HEK293 (cell line): ENCODE measurements around the gene CDK2AP2.

Experiments used
- CTCF ChIA-PET: fragments of 350-600 bp; formaldehyde crosslinking; extraction: SDS; loops from one replicate; lab custom pipeline; 2021; ENCODE audit warnings: antibody characterized with exemption; lab: Yijun Ruan, JAX
- POLR2A ChIA-PET: fragments of 300-600 bp; formaldehyde crosslinking; extraction: SDS; loops from one replicate; lab custom pipeline; 2020; ENCODE audit warnings: antibody characterized with exemption, inconsistent platforms; lab: Yijun Ruan, JAX
- H3K27ac ChIP-seq: fragments of 200-500 bp; sonication (Bioruptor generic); 2 replicates; pipeline ENCODE4 v1.5.1; 2014; ENCODE audit warnings: low read depth, low read length, control low read depth, inconsistent platforms; ENCODE audit errors: extremely low read depth
- H3K36me3 ChIP-seq, 2 experiments: fragments of 200-500 bp in 1 of 2; sonication (Bioruptor generic) in 1 of 2; 1 replicate in 1 of 2; 2 replicates in 1 of 2; pipeline ENCODE4 v1.5.1; 2014 to 2017; ENCODE audit warnings: inconsistent platforms in 2 of 2, low read length in 2 of 2; ENCODE audit not compliant: control insufficient read depth in 2 of 2, insufficient read depth in 1 of 2
- H3K4me1 ChIP-seq: fragments of 200-500 bp; sonication (Bioruptor generic); 2 replicates; pipeline ENCODE4 v1.5.1; 2014; ENCODE audit warnings: mild to moderate bottlenecking, low read length, inconsistent platforms; ENCODE audit not compliant: control insufficient read depth, insufficient read depth
- H3K4me3 ChIP-seq: 2 replicates; pipeline ENCODE4 v1.5.1; 2011; ENCODE audit warnings: low read depth, mild to moderate bottlenecking, control low read depth, low read length, moderate library complexity
- H3K9me3 ChIP-seq: fragments of 200-500 bp; sonication (Bioruptor generic); 2 replicates; pipeline ENCODE4 v1.5.1; 2014; ENCODE audit warnings: low read depth, low read length, inconsistent platforms; ENCODE audit not compliant: control insufficient read depth, insufficient read depth
- OVOL3 ChIP-seq: fragments of 450-650 bp; formaldehyde crosslinking; IDR thresholded peaks from 2 replicates; pipeline ENCODE4 v1.5.1; 2016; ENCODE audit warnings: missing biosample characterization, missing genetic modification characterization
- ZBTB11 ChIP-seq: fragments of 450-650 bp; formaldehyde crosslinking; conservative IDR thresholded peaks from 2 replicates; pipeline ENCODE4 v1.5.1; 2016; ENCODE audit warnings: low read depth, missing biosample characterization, missing genetic modification characterization
- ZIC2 ChIP-seq: fragments of 450-650 bp; formaldehyde crosslinking; IDR thresholded peaks from 2 replicates; pipeline ENCODE4 v1.5.1; 2016; ENCODE audit warnings: missing biosample characterization, missing genetic modification characterization
- ZNF223 ChIP-seq: fragments of 450-650 bp; formaldehyde crosslinking; IDR thresholded peaks from 2 replicates; pipeline ENCODE4 v1.5.1; 2016; ENCODE audit warnings: missing biosample characterization, missing genetic modification characterization
- ZNF354C ChIP-seq: fragments of 450-650 bp; formaldehyde crosslinking; IDR thresholded peaks from 2 replicates; pipeline ENCODE4 v1.5.1; 2016; ENCODE audit warnings: missing biosample characterization, missing genetic modification characterization, low read depth, borderline replicate concordance
- ZNF37A ChIP-seq: fragments of 450-650 bp; IDR thresholded peaks from 2 replicates; pipeline ENCODE4 v1.5.1; 2018; ENCODE audit warnings: missing biosample characterization, missing genetic modification characterization
- ZNF664 ChIP-seq: fragments of 450-650 bp; formaldehyde crosslinking; IDR thresholded peaks from 2 replicates; pipeline ENCODE4 v1.5.1; 2016; ENCODE audit warnings: missing biosample characterization, missing genetic modification characterization
- ZNF792 ChIP-seq: fragments of 450-650 bp; formaldehyde crosslinking; IDR thresholded peaks from 2 replicates; pipeline ENCODE4 v1.5.1; 2016; ENCODE audit warnings: missing biosample characterization, missing genetic modification characterization
- ZNF843 ChIP-seq: fragments of 450-650 bp; formaldehyde crosslinking; IDR thresholded peaks from 2 replicates; pipeline ENCODE4 v1.5.1; 2016; ENCODE audit warnings: missing biosample characterization, missing genetic modification characterization
- TF ChIP-seq, protein P1 (sequence below): fragments of 450-650 bp; formaldehyde crosslinking; IDR thresholded peaks from 2 replicates; pipeline ENCODE4 v1.5.1; 2017; ENCODE audit warnings: missing biosample characterization, mild to moderate bottlenecking, missing genetic modification characterization, moderate library complexity
- TF ChIP-seq, protein P2 (sequence below): fragments of 450-650 bp; formaldehyde crosslinking; IDR thresholded peaks from 2 replicates; pipeline ENCODE4 v1.5.1; 2016; ENCODE audit warnings: missing biosample characterization, missing genetic modification characterization, borderline replicate concordance

Gene CDK2AP2

GRCh38 chr11:67492069-67492727, 15.8 kb downstream of the CDK2AP2 start:
- CTCF ChIA-PET: interaction anchor here (0.6 to 1.2 kb wide), 3 partner anchors 13 to 368 kb away, joined by 3 read pairs; no protein-coding TSS in a partner anchor
- TF ChIP-seq ZNF354C (no peak), ZBTB11 (no peak), ZNF843 (tag by site-specific recombination) (no peak), OVOL3 (tag by site-specific recombination) (no peak), ZNF37A (tag by site-specific recombination) (no peak), ZIC2 (tag by site-specific recombination) (no peak), ZNF223 (tag by site-specific recombination) (no peak), ZNF792 (tag by site-specific recombination) (no peak), ZNF664 (tag by site-specific recombination) (no peak)
- TF ChIP-seq, protein P1, sequence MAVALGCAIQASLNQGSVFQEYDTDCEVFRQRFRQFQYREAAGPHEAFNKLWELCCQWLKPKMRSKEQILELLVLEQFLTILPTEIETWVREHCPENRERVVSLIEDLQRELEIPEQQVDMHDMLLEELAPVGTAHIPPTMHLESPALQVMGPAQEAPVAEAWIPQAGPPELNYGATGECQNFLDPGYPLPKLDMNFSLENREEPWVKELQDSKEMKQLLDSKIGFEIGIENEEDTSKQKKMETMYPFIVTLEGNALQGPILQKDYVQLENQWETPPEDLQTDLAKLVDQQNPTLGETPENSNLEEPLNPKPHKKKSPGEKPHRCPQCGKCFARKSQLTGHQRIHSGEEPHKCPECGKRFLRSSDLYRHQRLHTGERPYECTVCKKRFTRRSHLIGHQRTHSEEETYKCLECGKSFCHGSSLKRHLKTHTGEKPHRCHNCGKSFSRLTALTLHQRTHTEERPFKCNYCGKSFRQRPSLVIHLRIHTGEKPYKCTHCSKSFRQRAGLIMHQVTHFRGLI (tag by site-specific recombination): no peak
- TF ChIP-seq, all 188 proteins: peak for 0
- Histone ChIP-seq H3K4me1 (no peaks in the 10 kb centered on the region), H3K36me3 (peaks cover 0 to 79% of the 10 kb centered on the region in 2 experiments; a peak in 2 of 3 replicates), H3K4me3 (no peak overlapping the region), H3K27ac (no peak overlapping the region), H3K9me3 (no peaks in the 10 kb centered on the region)
- POLR2A ChIA-PET: interaction anchor here (0.7 to 2.5 kb wide), 2 partner anchors 9 to 139 kb away, joined by 3 to 11 read pairs; partner anchors contain the start of genes AIP and POLD4

- ChIA-PET CTCF (interaction anchor here (1.2 kb wide), 2 partner anchors 140 to 141 kb away, joined by 3 to 5 read pairs; no protein-coding TSS in a partner anchor), POLR2A (interaction anchor here (0.7 to 2.5 kb wide), 3 partner anchors 9 to 148 kb away, joined by 3 to 11 read pairs (median 5); partner anchors contain the start of genes AIP and POLD4)
- no peak overlapping the region for H3K27ac ChIP-seq
- H3K4me1 ChIP-seq: no peaks in the 10 kb centered on the region
- no peak overlapping the region for H3K4me3 ChIP-seq
- H3K9me3 ChIP-seq: no peaks in the 10 kb centered on the region
- H3K36me3 ChIP-seq: peaks cover 0 to 80% of the 10 kb centered on the region in 2 experiments; a peak in 2 of 3 replicates
- TF ChIP-seq, protein P2, sequence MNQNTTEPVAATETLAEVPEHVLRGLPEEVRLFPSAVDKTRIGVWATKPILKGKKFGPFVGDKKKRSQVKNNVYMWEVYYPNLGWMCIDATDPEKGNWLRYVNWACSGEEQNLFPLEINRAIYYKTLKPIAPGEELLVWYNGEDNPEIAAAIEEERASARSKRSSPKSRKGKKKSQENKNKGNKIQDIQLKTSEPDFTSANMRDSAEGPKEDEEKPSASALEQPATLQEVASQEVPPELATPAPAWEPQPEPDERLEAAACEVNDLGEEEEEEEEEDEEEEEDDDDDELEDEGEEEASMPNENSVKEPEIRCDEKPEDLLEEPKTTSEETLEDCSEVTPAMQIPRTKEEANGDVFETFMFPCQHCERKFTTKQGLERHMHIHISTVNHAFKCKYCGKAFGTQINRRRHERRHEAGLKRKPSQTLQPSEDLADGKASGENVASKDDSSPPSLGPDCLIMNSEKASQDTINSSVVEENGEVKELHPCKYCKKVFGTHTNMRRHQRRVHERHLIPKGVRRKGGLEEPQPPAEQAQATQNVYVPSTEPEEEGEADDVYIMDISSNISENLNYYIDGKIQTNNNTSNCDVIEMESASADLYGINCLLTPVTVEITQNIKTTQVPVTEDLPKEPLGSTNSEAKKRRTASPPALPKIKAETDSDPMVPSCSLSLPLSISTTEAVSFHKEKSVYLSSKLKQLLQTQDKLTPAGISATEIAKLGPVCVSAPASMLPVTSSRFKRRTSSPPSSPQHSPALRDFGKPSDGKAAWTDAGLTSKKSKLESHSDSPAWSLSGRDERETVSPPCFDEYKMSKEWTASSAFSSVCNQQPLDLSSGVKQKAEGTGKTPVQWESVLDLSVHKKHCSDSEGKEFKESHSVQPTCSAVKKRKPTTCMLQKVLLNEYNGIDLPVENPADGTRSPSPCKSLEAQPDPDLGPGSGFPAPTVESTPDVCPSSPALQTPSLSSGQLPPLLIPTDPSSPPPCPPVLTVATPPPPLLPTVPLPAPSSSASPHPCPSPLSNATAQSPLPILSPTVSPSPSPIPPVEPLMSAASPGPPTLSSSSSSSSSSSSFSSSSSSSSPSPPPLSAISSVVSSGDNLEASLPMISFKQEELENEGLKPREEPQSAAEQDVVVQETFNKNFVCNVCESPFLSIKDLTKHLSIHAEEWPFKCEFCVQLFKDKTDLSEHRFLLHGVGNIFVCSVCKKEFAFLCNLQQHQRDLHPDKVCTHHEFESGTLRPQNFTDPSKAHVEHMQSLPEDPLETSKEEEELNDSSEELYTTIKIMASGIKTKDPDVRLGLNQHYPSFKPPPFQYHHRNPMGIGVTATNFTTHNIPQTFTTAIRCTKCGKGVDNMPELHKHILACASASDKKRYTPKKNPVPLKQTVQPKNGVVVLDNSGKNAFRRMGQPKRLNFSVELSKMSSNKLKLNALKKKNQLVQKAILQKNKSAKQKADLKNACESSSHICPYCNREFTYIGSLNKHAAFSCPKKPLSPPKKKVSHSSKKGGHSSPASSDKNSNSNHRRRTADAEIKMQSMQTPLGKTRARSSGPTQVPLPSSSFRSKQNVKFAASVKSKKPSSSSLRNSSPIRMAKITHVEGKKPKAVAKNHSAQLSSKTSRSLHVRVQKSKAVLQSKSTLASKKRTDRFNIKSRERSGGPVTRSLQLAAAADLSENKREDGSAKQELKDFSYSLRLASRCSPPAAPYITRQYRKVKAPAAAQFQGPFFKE: no peak
- TF ChIP-seq, all 188 proteins: peak for 0
These were observed 16.5 kb downstream of the CDK2AP2 start for GRCh38 chr11:67491276-67492068.
